ENCODE data around the gene CD300E.
"Not testable (repeated sequence)": the region's sequence is repeated elsewhere in the genome, so short reads cannot be mapped to it uniquely, and the experiment has no call there.

Gene CD300E, protein sequence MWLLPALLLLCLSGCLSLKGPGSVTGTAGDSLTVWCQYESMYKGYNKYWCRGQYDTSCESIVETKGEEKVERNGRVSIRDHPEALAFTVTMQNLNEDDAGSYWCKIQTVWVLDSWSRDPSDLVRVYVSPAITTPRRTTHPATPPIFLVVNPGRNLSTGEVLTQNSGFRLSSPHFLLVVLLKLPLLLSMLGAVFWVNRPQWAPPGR

DNA sequence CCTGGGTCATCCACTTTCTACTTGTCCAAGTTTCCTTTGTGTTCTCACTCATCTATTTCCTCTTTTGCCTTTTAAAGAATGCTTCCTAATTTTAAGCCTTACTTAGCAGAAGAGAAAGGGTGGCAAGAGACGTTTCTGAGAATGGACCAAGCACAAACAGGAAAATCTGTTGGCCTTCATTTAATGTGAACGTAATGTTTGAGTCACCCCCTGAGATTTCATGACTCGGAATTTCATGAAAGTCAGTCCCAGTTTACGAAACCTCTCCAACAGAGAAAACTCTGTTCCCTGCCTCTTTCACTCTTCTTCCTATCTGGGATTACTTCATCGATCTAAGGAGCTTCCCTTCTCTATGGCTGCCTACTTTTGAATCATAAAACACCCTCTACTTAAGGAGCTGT is at the start of gene CD300E:
TSS of gene CD300E (minus strand) at position 46 of the 401 bp plus-strand sequence. CDS start 117 bp downstream, outside the sequence.
- no peak for DNase-seq

- peak; percentile 68 for DNase-seq
These were observed 47.7 kb upstream of the CD300E start for GRCh38 chr17:74671031-74671771.

DNA sequence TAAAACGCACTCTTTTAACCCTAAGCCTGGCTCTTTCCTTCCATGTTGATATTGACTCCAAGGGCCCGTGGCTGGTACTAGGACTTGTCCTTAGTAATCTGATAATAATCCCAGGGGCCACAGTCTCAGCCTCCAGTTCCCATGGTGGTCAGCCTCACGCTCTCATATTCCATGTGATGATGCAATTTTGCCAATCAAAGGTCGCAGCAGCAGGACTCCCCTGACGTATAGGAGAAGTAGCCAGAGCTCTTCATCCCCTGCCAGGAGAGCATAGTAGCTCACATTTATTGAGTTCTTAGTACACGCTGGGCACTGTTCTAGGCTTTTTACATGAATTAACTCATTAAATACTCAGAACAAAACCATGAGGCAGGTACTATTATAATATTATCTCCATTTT is 46.8 kb upstream of the CD300E start:
- DNase-seq = no peak

GRCh38 chr17:74663561-74663960 is 40.0 kb upstream of the CD300E start:
- no peak for DNase-seq

DNA sequence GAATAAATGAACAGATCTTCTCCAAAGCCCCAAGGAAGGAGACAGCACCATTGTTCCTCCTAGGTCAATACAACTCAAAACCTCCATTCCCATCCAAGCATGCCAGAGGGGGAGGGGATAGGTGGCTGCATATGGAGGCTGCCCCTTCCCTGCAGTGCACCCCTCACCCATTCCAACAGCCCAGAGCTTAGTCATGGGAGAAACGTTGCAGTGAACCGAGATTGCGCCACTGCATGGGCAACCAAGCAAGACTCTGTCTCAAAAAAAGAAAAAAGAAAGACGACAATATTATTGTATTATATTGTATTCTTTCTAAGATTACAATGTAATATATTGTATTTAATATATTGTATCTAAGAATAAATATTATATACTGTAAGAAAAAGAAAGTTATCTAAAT is 36.4 kb upstream of the CD300E start:
- DNase-seq = no peak

GRCh38 chr17:74658620-74659019 is 35.1 kb upstream of the CD300E start:
- no peak for DNase-seq

GRCh38 chr17:74654742-74655141 is 31.2 kb upstream of the CD300E start:
- no peak for DNase-seq

DNA sequence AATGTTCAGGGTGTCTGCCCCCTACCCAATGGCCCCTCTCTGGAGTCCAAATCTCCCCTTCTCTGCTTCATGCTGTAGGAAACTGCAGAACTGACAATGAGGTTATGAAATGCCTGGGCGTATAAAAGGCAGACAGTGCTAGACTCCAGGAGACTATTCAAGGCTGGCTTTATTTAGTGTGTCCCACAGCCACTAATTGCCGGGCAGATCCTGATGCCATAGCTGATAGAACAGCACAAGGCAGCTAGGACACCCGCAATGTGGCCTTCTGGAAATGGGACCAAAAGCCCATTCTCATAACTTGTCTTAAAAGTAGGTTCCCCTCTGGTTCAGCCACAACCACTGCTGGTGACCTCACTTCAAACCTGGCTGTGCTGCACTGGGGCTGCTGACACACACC is 28.5 kb upstream of the CD300E start:
- DNase-seq = no peak

DNA sequence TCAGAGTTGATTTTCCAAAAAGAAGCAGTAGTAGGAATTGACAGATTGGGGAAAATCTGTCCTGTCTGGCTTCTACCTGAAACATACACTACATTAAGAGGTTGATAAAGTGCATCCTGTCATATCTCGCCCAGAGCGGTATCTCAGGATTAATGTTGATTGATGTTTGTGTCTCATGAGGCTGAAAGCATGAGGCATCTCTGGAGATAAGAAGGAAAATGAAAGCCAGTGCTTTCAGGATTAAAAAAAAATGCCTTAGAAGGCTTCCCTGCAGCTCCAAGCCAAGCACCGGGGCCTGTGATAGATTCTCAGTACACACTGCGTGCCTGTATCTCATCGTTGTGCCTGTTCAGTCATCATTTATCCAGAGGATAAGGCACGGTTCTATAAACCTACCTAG is 26.4 kb upstream of the CD300E start:
- DNase-seq = no peak

GRCh38 chr17:74647871-74648672 is 24.5 kb upstream of the CD300E start:
- DNase-seq = no peak

GRCh38 chr17:74646231-74646630 is 22.7 kb upstream of the CD300E start:
- DNase-seq = no peak

- DNase-seq = no peak
These were observed 21.5 kb upstream of the CD300E start for GRCh38 chr17:74645010-74645409.

- DNase-seq = no peak
These were observed 20.9 kb upstream of the CD300E start for GRCh38 chr17:74644419-74644818.

GRCh38 chr17:74643826-74644225 is 20.3 kb upstream of the CD300E start:
- DNase-seq = no peak

- no peak for DNase-seq
These were observed 19.5 kb upstream of the CD300E start for GRCh38 chr17:74642995-74643394.

GRCh38 chr17:74642556-74642955 is 19.0 kb upstream of the CD300E start:
- DNase-seq = no peak

- DNase-seq = no peak
These were observed 18.4 kb upstream of the CD300E start for GRCh38 chr17:74641958-74642298.

- DNase-seq = no peak
These were observed 17.9 kb upstream of the CD300E start for GRCh38 chr17:74641224-74641957.

DNA sequence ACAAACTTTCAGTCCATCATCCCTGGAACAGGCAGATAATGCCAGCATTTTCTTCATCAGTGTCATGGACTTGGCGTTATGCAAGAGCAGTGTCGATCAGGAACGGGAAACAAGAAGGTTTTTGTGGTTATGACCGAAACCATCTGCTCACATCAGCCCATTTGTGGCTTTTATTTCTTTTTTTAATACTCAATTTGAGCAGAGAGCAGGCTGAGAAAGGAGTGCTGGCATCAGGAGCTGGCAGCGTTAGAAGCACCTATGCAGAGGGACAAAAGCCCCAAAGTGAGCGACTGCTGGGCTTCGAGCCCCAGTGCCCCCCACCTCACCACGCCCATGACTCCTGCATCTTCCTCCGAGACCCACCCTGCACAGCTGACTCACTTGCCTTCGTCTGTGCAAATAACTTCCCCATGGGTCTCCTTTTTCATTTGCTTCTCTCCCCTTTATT is 16.2 kb upstream of the CD300E start:
- DNase-seq = no peak

GRCh38 chr17:74637926-74638325 is 14.4 kb upstream of the CD300E start:
- DNase-seq = no peak

- no peak for DNase-seq
These were observed 13.7 kb upstream of the CD300E start for GRCh38 chr17:74637265-74637664.

- not testable (repeated sequence) for DNase-seq
These were observed 13.1 kb upstream of the CD300E start for GRCh38 chr17:74636541-74637085.

DNA sequence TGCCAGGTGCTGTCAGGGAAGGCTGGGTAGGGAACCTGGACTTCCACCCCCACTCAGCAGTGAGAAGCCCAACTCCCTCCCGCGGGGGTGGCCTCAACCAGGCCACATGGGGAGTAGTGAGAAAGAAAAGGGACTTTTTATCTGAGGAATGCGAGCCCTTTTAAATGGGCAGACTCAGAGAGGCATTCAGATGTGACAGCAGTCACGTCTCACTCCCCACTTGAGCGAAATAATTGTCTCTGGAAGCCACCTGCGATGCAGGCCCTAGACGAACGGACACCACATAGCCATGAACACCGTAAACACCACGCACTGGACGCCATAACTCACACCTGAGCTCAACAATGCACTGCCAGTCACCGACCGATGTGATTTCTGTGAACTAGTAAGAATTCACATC is 11.9 kb upstream of the CD300E start:
- no peak for DNase-seq
